ENCODE data around the gene LIX1.

LIX1 gene

DNA sequence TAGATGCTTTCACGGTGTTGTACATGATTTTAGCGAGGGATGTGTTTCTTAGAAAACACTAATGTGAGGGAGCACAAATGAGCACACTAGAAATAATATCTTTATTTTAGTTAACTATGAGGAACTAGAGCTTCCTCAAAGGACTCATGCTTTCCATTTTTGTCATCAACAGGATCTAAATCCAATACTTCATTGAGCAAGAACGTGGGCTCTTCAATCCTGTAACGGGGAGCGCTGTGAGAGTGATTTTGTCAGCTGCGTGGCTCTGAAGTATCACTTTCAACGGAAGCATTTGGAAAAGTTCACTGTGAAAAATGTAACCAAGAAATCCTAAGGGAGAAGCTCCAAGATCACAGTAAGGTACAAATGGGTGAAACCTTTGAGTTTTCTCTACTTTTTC, 93.2 kb downstream of the LIX1 start (continued):
- TF ChIP-seq, protein P1, sequence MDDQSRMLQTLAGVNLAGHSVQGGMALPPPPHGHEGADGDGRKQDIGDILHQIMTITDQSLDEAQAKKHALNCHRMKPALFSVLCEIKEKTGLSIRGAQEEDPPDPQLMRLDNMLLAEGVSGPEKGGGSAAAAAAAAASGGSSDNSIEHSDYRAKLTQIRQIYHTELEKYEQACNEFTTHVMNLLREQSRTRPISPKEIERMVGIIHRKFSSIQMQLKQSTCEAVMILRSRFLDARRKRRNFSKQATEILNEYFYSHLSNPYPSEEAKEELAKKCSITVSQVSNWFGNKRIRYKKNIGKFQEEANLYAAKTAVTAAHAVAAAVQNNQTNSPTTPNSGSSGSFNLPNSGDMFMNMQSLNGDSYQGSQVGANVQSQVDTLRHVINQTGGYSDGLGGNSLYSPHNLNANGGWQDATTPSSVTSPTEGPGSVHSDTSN (CRISPR knock-in tag; IDR thresholded peaks at IDR 0.05) = no peak
- TF ChIP-seq, protein P2, sequence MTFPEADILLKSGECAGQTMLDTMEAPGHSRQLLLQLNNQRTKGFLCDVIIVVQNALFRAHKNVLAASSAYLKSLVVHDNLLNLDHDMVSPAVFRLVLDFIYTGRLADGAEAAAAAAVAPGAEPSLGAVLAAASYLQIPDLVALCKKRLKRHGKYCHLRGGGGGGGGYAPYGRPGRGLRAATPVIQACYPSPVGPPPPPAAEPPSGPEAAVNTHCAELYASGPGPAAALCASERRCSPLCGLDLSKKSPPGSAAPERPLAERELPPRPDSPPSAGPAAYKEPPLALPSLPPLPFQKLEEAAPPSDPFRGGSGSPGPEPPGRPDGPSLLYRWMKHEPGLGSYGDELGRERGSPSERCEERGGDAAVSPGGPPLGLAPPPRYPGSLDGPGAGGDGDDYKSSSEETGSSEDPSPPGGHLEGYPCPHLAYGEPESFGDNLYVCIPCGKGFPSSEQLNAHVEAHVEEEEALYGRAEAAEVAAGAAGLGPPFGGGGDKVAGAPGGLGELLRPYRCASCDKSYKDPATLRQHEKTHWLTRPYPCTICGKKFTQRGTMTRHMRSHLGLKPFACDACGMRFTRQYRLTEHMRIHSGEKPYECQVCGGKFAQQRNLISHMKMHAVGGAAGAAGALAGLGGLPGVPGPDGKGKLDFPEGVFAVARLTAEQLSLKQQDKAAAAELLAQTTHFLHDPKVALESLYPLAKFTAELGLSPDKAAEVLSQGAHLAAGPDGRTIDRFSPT (tag by site-specific recombination; IDR thresholded peaks at IDR 0.05) = no peak
- TF ChIP-seq, protein P3, sequence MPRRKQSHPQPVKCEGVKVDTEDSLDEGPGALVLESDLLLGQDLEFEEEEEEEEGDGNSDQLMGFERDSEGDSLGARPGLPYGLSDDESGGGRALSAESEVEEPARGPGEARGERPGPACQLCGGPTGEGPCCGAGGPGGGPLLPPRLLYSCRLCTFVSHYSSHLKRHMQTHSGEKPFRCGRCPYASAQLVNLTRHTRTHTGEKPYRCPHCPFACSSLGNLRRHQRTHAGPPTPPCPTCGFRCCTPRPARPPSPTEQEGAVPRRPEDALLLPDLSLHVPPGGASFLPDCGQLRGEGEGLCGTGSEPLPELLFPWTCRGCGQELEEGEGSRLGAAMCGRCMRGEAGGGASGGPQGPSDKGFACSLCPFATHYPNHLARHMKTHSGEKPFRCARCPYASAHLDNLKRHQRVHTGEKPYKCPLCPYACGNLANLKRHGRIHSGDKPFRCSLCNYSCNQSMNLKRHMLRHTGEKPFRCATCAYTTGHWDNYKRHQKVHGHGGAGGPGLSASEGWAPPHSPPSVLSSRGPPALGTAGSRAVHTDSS (tag by site-specific recombination; IDR thresholded peaks at IDR 0.05) = no peak
- TF ChIP-seq SCRT2 (tag by site-specific recombination; IDR thresholded peaks at IDR 0.05) = no peak

DNA sequence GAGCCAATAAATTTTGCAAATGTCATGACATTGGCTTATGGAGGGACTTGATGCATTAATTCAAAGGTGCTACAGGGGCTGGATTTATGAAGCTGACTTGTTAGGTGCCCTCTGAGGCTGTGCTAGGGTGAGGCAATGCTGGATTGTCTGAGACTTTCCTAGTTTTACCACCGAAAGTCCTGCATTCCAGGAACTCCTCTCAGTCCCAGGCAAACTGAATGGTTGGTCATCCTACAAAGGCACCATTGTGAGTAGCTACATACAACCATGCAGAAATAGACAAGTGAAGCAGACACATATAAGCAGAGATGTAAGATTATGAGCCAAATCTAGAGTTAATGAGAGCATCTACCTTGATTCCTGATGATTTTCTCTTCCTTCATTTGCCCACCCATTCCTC, 95.3 kb downstream of the LIX1 start:
- CTCF ChIA-PET = interaction anchor here (0.6 to 4.2 kb wide), 4 partner anchors 18 to 178 kb away, joined by 3 to 25 read pairs (median 4); no protein-coding TSS in a partner anchor
- POLR2A ChIA-PET = no interaction called here
- Histone ChIP-seq H3K4me1 (ENCODE audit: control insufficient read depth, insufficient read depth, low read length) (no peaks in the 10 kb centered on the region), H3K36me3 (ENCODE audit: control insufficient read depth in 2 of 2, insufficient read depth in 1 of 2, low read length in 2 of 2) (no peaks in the 10 kb centered on the region), H3K27ac (ENCODE audit: extremely low read depth, low read depth, low read length) (no peak overlapping the region), H3K4me3 (ENCODE audit: low read depth, low read length) (no peak overlapping the region), H3K9me3 (ENCODE audit: control insufficient read depth, insufficient read depth, low read depth, low read length) (no peaks in the 10 kb centered on the region)
- TF ChIP-seq, protein P4, sequence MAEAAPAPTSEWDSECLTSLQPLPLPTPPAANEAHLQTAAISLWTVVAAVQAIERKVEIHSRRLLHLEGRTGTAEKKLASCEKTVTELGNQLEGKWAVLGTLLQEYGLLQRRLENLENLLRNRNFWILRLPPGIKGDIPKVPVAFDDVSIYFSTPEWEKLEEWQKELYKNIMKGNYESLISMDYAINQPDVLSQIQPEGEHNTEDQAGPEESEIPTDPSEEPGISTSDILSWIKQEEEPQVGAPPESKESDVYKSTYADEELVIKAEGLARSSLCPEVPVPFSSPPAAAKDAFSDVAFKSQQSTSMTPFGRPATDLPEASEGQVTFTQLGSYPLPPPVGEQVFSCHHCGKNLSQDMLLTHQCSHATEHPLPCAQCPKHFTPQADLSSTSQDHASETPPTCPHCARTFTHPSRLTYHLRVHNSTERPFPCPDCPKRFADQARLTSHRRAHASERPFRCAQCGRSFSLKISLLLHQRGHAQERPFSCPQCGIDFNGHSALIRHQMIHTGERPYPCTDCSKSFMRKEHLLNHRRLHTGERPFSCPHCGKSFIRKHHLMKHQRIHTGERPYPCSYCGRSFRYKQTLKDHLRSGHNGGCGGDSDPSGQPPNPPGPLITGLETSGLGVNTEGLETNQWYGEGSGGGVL (tag by site-specific recombination; IDR thresholded peaks at IDR 0.05) = no peak
- TF ChIP-seq, protein P5, sequence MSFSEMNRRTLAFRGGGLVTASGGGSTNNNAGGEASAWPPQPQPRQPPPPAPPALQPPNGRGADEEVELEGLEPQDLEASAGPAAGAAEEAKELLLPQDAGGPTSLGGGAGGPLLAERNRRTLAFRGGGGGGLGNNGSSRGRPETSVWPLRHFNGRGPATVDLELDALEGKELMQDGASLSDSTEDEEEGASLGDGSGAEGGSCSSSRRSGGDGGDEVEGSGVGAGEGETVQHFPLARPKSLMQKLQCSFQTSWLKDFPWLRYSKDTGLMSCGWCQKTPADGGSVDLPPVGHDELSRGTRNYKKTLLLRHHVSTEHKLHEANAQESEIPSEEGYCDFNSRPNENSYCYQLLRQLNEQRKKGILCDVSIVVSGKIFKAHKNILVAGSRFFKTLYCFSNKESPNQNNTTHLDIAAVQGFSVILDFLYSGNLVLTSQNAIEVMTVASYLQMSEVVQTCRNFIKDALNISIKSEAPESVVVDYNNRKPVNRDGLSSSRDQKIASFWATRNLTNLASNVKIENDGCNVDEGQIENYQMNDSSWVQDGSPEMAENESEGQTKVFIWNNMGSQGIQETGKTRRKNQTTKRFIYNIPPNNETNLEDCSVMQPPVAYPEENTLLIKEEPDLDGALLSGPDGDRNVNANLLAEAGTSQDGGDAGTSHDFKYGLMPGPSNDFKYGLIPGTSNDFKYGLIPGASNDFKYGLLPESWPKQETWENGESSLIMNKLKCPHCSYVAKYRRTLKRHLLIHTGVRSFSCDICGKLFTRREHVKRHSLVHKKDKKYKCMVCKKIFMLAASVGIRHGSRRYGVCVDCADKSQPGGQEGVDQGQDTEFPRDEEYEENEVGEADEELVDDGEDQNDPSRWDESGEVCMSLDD (tag by site-specific recombination; IDR thresholded peaks at IDR 0.05) = no peak
- no peak for TF ChIP-seq ZNF112 (tag by site-specific recombination; IDR thresholded peaks at IDR 0.05)
- TF ChIP-seq ZNF292 (tag by site-specific recombination; IDR thresholded peaks at IDR 0.05; ENCODE audit: borderline replicate concordance, low read depth) = no peak
- TF ChIP-seq, protein P6, sequence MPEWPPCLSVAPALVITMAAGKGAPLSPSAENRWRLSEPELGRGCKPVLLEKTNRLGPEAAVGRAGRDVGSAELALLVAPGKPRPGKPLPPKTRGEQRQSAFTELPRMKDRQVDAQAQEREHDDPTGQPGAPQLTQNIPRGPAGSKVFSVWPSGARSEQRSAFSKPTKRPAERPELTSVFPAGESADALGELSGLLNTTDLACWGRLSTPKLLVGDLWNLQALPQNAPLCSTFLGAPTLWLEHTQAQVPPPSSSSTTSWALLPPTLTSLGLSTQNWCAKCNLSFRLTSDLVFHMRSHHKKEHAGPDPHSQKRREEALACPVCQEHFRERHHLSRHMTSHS (tag by site-specific recombination; IDR thresholded peaks at IDR 0.05) = no peak
- no peak for TF ChIP-seq ZNF596 (tag by site-specific recombination; IDR thresholded peaks at IDR 0.05)
- TF ChIP-seq, protein P7, sequence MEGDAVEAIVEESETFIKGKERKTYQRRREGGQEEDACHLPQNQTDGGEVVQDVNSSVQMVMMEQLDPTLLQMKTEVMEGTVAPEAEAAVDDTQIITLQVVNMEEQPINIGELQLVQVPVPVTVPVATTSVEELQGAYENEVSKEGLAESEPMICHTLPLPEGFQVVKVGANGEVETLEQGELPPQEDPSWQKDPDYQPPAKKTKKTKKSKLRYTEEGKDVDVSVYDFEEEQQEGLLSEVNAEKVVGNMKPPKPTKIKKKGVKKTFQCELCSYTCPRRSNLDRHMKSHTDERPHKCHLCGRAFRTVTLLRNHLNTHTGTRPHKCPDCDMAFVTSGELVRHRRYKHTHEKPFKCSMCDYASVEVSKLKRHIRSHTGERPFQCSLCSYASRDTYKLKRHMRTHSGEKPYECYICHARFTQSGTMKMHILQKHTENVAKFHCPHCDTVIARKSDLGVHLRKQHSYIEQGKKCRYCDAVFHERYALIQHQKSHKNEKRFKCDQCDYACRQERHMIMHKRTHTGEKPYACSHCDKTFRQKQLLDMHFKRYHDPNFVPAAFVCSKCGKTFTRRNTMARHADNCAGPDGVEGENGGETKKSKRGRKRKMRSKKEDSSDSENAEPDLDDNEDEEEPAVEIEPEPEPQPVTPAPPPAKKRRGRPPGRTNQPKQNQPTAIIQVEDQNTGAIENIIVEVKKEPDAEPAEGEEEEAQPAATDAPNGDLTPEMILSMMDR (tag by site-specific recombination; IDR thresholded peaks at IDR 0.05) = no peak
- TF ChIP-seq, protein P8, sequence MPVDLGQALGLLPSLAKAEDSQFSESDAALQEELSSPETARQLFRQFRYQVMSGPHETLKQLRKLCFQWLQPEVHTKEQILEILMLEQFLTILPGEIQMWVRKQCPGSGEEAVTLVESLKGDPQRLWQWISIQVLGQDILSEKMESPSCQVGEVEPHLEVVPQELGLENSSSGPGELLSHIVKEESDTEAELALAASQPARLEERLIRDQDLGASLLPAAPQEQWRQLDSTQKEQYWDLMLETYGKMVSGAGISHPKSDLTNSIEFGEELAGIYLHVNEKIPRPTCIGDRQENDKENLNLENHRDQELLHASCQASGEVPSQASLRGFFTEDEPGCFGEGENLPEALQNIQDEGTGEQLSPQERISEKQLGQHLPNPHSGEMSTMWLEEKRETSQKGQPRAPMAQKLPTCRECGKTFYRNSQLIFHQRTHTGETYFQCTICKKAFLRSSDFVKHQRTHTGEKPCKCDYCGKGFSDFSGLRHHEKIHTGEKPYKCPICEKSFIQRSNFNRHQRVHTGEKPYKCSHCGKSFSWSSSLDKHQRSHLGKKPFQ (tag by site-specific recombination; IDR thresholded peaks at IDR 0.05) = no peak
- no peak for TF ChIP-seq ZNF510 (tag by site-specific recombination; IDR thresholded peaks at IDR 0.05; ENCODE audit: insufficient replicate concordance)
- TF ChIP-seq ZNF335 (tag by site-specific recombination; conservative IDR thresholded peaks at IDR 0.05) = no peak
- TF ChIP-seq, protein P9, sequence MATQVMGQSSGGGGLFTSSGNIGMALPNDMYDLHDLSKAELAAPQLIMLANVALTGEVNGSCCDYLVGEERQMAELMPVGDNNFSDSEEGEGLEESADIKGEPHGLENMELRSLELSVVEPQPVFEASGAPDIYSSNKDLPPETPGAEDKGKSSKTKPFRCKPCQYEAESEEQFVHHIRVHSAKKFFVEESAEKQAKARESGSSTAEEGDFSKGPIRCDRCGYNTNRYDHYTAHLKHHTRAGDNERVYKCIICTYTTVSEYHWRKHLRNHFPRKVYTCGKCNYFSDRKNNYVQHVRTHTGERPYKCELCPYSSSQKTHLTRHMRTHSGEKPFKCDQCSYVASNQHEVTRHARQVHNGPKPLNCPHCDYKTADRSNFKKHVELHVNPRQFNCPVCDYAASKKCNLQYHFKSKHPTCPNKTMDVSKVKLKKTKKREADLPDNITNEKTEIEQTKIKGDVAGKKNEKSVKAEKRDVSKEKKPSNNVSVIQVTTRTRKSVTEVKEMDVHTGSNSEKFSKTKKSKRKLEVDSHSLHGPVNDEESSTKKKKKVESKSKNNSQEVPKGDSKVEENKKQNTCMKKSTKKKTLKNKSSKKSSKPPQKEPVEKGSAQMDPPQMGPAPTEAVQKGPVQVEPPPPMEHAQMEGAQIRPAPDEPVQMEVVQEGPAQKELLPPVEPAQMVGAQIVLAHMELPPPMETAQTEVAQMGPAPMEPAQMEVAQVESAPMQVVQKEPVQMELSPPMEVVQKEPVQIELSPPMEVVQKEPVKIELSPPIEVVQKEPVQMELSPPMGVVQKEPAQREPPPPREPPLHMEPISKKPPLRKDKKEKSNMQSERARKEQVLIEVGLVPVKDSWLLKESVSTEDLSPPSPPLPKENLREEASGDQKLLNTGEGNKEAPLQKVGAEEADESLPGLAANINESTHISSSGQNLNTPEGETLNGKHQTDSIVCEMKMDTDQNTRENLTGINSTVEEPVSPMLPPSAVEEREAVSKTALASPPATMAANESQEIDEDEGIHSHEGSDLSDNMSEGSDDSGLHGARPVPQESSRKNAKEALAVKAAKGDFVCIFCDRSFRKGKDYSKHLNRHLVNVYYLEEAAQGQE (tag by site-specific recombination; IDR thresholded peaks at IDR 0.05) = no peak
- no peak for TF ChIP-seq ZNF184 (tag by site-specific recombination; IDR thresholded peaks at IDR 0.05)
- no peak for TF ChIP-seq HOXD13 (CRISPR knock-in tag; IDR thresholded peaks at IDR 0.05; ENCODE audit: borderline replicate concordance)
- TF ChIP-seq ZNF404 (tag by site-specific recombination; IDR thresholded peaks at IDR 0.05) = no peak
